AG09319 (cell line): ENCODE measurements around the gene C2orf68.
A peak's percentile ranks its signal among the peaks of the same experiment; 100 is the strongest.
"Not testable (repeated sequence)": the region's sequence is repeated elsewhere in the genome, so short reads cannot be mapped to it uniquely, and the experiment has no call there.

ENCODE experiments used
- DNase-seq: peaks from one replicate; pipeline ENCODE4 v3.0.0-alpha.2; 2010; ENCODE audit warnings: low read depth; ENCODE audit errors: extremely low read depth
- TF ChIP-seq, protein P1 (sequence below): IDR thresholded peaks from 2 replicates; pipeline ENCODE4 v1.5.1; 2011; ENCODE audit warnings: low read depth, mild to moderate bottlenecking, inconsistent platforms, low read length, moderate library complexity

The C2orf68 gene

DNA sequence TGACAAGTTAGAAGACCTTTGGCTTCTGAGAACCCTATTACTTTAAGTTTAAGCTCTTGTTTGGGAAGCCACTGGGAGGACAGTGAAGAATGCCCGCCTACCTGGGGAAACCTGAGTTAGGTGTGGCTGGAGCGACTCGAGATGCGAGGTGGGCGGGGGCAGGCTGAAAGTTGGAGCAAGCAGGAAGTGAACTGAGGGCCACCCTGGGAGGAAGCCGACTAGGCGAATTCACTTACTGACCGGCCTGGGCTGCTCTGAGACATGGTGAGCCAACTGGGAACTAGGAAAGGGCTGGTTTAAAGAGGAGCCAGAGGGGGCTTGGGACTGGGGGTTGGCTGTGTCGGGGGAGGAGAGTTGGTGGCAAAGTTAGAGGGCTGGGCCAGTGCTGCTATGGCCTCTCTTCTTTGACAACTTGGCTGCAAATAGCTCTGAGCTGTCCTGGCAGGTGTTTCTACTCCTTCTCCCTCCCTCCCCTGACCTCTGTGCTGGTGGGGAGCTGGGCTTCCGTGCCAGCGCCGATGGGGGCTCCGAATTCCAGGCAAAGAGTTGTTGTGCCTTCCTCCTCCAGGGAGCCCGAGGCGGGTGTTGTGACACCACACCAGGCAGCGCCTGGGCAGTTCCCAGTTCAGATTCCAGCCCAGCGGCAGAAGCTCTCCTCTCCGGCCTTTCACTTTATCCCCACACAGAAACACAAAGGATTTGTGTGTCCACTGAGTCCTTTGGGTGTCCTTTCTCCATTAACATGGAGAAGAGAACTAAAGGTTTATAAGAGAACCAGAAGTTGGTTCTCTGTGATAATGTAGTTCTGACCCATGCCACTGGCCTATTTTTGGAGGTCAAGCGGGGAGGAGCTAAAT lies 34.3 kb downstream of the C2orf68 start, which contains the start of gene VAMP8:
Gene VAMP8, plus strand, starts transcription at position 201 of the 857 bp plus-strand sequence. Its CDS starts 61 bp downstream, at position 262.
- TF ChIP-seq, protein P1, sequence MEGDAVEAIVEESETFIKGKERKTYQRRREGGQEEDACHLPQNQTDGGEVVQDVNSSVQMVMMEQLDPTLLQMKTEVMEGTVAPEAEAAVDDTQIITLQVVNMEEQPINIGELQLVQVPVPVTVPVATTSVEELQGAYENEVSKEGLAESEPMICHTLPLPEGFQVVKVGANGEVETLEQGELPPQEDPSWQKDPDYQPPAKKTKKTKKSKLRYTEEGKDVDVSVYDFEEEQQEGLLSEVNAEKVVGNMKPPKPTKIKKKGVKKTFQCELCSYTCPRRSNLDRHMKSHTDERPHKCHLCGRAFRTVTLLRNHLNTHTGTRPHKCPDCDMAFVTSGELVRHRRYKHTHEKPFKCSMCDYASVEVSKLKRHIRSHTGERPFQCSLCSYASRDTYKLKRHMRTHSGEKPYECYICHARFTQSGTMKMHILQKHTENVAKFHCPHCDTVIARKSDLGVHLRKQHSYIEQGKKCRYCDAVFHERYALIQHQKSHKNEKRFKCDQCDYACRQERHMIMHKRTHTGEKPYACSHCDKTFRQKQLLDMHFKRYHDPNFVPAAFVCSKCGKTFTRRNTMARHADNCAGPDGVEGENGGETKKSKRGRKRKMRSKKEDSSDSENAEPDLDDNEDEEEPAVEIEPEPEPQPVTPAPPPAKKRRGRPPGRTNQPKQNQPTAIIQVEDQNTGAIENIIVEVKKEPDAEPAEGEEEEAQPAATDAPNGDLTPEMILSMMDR, result no peak
- DNase-seq, result no peak

DNA sequence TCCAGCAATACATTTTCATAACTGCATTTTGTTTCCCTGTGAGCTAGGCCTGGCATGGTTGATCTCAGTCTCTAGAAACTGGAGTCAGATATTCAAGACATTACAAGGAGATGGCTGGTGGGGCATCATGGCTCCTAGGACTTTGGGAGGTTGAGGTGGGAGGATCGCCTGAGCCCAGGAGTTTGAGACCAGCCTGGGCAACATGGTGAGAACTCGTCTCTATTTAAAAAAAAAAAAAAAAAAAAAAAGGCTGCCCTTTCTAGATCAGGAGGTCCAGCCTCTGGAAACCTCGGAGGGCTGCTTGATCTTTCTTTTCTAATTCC lies 34.8 kb downstream of the C2orf68 start:
- TF ChIP-seq, protein P1, result no peak
- no peak for DNase-seq

DNA sequence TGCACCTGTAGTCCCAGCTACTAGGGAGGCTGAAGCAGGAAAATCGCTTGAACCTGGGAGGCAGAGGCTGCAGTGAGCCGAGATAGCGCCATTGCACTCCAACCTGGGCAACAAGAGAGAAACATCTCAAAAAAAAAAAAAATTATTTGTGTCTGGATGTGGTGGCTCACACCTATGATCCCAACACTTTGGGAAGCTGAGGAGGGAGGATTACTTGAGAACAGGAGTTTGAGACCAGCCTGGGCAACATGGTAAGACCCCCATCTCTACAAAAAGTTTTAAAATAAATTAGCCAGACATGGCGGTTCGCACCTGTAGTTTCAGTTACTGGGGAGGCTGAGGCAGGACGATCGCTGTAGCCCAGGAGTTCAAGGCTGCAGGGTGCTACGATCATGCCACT lies 36.1 kb downstream of the C2orf68 start:
- no peak for DNase-seq
- TF ChIP-seq, protein P1, result no peak

DNA sequence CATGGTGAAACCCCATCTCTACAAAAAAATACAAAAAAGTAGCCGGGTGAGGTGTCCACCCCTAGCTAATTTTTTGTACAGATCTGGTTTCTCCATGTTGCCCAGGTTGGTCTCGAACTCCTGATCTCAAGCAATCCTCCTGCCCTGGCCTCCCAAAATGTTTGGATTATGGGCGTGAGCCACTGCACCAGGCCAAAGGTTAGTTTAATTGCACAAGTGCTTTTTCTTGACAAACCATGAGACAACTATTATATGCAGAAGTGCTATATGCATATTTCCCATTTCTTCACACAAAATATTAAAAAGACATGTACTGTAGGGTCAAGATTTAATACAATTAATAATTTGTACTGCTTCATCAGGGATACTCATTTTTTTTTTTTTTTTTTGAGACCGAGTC lies 45.6 kb downstream of the C2orf68 start:
- no peak for DNase-seq
- TF ChIP-seq, protein P1, result no peak

DNA sequence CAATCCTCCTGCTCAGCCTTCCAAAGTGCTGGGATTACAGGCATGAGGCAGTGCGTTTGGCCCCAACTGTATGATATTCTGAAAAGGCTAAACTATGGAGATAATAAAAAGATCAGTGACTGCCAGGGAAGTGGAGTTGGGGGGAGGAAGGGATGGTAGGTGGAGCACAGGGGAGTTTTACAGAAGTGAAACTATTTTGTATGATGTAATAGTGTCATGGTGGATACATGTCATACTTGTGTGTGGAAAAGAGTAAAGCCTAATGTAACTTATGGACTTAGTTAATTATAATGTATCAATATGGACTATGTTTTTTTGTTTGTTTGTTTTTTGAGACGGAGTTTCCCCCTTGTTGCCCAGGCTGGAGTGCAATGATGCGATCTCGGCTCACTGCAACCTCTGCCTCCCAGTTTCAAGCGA lies 47.7 kb downstream of the C2orf68 start:
- DNase-seq, result no peak

DNA sequence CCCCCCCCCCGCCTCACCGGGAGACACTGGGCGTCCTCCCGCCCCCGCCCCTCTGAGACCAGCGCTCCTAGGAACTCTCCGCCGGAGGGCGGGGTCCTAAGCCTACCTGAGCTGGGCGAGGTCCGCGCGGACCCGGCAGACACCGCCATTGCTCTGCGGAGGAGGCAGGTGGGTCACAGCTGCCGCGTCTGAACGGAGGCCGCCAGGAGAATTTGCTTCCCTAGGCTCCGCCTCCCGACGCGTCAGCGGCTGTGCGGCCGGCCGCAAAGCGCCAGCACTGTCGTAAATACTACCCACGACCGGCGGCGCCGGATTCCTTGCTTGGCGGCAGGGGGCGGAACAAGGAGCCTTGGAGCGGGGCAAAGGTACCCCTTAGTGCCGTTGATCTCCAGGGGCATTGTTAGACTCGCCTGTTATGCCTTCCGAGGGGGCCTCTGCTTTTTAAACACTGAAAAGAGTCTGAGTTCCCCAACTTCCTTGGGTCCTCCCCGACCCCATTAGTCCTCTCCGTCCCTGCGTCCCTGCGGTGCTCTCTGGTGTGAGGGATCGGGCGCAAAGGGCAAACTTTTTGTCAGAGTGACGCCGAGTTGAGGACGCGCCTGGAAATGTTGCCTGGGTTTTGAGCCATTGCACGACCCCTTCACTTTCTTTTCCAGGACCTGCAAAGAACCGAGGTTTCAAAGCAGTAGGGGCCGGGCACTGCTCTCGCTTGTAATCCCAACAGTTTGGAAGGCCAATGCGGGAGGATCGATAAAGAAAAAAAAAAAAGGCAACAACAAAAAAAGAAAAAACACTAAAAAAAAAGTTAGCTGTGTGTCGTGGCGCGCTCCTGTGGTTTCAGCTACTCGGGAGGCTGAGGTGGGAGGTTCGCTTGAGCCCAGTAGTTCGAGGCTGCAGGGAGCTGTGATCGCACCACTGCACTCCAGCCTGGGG lies 50.3 kb downstream of the C2orf68 start, which contains the start of gene GGCX:
Gene GGCX, minus strand, starts transcription at position 214 of the 933 bp plus-strand sequence. Its CDS starts 65 bp downstream, at position 149.
- TF ChIP-seq, protein P1, result 0 out of 2 replicates have a peak, but pooled peaks have one; percentile 2
- DNase-seq, result peak; percentile 75

More for the DNA sequence above, 47.7 kb downstream of the C2orf68 start:
- TF ChIP-seq, protein P1, result no peak

DNA sequence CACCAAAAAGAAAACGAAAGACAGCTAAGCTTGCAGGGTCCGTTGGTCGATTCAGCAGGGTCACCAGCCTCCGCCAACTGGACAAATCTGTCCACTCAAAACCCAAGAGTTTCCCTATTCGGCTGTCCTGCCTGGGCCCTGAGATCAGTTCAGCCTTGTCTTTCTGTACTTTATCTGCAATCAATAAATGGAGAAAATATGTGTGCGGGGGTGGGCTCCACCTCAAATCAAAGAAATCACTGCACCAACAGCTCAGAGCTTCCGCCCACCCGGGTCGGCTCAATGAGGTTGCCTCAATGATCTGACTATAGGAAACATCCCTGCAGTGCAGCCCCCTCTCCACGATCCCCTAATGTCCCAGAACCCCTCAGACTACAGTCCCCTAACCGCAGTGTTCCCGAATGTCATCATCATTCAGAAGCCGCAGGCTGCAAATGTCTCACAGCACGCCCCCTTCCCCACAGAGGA lies 51.0 kb downstream of the C2orf68 start:
- no peak for DNase-seq
- TF ChIP-seq, protein P1, result no peak

DNA sequence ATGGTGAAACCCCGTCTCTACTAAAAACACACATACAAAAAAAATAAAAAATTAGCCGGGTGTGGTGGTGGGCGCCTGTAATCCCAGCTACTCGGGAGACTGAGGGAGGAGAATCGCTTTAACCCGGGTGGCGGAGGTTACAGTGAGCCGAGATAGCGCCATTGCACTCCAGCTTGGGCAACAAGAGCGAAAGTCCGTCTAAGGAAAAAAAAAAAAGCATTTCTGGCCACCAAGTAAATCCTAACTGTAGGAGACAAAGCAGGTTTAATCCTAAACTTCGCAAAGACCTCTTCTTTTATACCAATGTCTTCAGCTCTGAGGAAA lies 51.5 kb downstream of the C2orf68 start:
- not testable (repeated sequence) for DNase-seq
